ENCODE data around the gene IL21R.

The IL21R gene

GRCh38 chr16:27472091-27473020 is 70.4 kb downstream of the IL21R start:
- ChIA-PET CTCF (interaction anchor here (1.2 to 1.5 kb wide), 2 partner anchors 14 to 293 kb away, joined by 3 to 4 read pairs; no protein-coding TSS in a partner anchor), POLR2A (no interaction called here)
- no peak for TF ChIP-seq CTCF (IDR thresholded peaks at IDR 0.05; ENCODE audit: control extremely low read depth, extremely low read depth, low read depth, missing control alignments)
- no peak for DNase-seq (ENCODE audit: extremely low spot score)

- ChIA-PET CTCF (interaction anchor here (1.5 kb wide), 1 partner anchor 294 kb away, joined by 4 read pairs; no protein-coding TSS in a partner anchor), POLR2A (no interaction called here)
- DNase-seq (ENCODE audit: extremely low spot score) = no peak
- TF ChIP-seq CTCF (IDR thresholded peaks at IDR 0.05; ENCODE audit: control extremely low read depth, extremely low read depth, low read depth, missing control alignments) = no peak
Measured at GRCh38 chr16:27473101-27473900, 71.3 kb downstream of the IL21R start.

DNA sequence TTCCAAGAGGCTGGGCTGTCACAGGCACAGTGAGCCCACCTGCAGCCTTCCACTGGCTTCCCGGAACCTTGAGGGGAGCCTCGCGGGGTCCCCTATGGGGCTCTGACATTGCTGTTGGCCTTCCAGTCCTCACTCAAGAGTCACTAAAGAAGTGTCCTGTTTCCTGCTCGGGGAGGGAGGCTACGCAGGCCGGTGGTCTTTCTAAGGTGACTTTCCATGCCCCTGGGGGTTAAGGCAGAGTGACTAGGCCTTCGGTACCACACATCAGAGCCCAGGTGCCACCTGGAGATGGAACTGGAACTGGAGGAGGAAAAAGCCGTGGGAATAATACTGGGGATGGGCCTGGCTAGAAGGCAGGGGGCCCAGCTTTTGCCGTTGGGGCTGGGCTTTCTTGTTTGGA is 72.1 kb downstream of the IL21R start:
- POLR2A ChIA-PET = no interaction called here
- CTCF ChIA-PET = no interaction called here
- DNase-seq (ENCODE audit: extremely low spot score) = no peak
- TF ChIP-seq CTCF (IDR thresholded peaks at IDR 0.05; ENCODE audit: control extremely low read depth, extremely low read depth, low read depth, missing control alignments) = no peak

- no peak for TF ChIP-seq CTCF (IDR thresholded peaks at IDR 0.05; ENCODE audit: control extremely low read depth, extremely low read depth, low read depth, missing control alignments)
- no peak for DNase-seq (ENCODE audit: extremely low spot score)
- ChIA-PET CTCF (no interaction called here), POLR2A (no interaction called here)
Measured at GRCh38 chr16:27474921-27475320, 72.9 kb downstream of the IL21R start.

DNA sequence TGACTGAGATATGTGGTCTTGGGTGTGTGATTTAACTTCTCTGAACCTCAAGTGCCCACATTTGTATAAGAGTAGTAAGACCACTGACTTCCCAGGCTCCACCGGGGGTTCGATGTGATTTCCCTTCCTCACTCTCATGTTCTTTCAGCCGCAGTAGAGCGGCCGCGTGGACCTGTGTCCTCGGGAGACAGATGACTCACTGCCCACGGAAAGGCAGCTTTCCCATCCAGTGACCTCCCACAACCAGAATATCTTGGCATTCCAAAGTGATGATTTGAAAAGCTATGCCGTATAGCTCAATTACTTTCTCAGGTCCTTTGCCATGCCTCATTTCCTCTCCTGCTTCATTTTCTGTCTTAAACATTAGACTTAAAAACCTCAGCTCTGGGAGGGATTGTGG is 73.6 kb downstream of the IL21R start:
- POLR2A ChIA-PET = no interaction called here
- DNase-seq (ENCODE audit: extremely low spot score) = no peak
- TF ChIP-seq CTCF (IDR thresholded peaks at IDR 0.05; ENCODE audit: control extremely low read depth, extremely low read depth, low read depth, missing control alignments) = no peak
- CTCF ChIA-PET = interaction anchor here (1.3 kb wide), 1 partner anchor 9 kb away, joined by 4 read pairs; no protein-coding TSS in a partner anchor

GRCh38 chr16:27476240-27476639 is 74.3 kb downstream of the IL21R start:
- CTCF ChIA-PET = interaction anchor here (1.3 kb wide), 1 partner anchor 9 kb away, joined by 4 read pairs; no protein-coding TSS in a partner anchor
- TF ChIP-seq CTCF (IDR thresholded peaks at IDR 0.05; ENCODE audit: control extremely low read depth, extremely low read depth, low read depth, missing control alignments) = no peak
- no peak for DNase-seq (ENCODE audit: extremely low spot score)
- POLR2A ChIA-PET = no interaction called here

All from GM10248 (cell line).